Measurements from ENCODE around the gene ZGPAT.
"Not testable (repeated sequence)": the region's sequence is repeated elsewhere in the genome, so short reads cannot be mapped to it uniquely, and the experiment has no call there.

Gene ZGPAT, protein sequence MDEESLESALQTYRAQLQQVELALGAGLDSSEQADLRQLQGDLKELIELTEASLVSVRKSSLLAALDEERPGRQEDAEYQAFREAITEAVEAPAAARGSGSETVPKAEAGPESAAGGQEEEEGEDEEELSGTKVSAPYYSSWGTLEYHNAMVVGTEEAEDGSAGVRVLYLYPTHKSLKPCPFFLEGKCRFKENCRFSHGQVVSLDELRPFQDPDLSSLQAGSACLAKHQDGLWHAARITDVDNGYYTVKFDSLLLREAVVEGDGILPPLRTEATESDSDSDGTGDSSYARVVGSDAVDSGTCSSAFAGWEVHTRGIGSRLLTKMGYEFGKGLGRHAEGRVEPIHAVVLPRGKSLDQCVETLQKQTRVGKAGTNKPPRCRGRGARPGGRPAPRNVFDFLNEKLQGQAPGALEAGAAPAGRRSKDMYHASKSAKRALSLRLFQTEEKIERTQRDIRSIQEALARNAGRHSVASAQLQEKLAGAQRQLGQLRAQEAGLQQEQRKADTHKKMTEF

DNA sequence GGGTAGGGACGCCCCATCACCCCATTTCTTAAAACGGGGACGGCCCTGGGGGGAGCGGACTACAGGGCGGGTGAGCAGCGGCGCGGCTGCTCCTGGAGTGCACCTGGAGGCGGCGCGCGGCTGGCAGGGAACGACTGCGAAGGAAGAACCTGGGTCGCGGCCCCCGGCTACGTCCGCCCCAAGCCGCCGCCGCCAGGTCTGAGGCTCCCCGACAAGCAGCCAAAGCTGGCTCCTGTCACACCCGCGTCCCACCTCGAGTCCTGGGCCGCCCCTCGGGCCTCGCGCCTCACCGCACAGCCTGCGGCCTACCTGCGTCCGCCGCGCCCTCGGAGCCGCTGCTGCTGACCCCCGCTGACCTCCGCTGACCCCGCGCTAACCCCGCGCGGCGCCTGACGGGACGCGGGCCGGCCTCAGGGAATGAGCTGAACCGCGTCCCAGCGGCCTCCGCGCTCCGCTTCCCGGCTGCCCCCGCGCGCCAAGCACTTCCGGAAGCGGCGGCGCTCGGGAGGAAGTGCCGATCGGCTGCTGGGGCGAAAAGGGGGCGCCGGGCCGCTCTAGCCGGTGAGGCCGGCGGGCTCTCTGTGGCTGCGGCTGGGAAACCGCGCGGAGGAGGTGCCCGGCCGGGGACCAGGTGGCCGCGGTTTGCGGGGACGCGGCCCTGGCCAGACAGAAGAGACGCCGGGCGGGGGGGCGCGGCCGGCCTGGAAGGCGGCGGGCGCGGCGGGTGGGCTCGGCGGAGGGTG lies at the start of gene ZGPAT, which contains the start of gene ARFRP1:
Gene ZGPAT, plus strand, starts transcription at position 482 of the 743 bp plus-strand sequence. CDS start 542 bp downstream, outside the sequence.
Gene ARFRP1, minus strand, starts transcription at position 419 of the 743 bp plus-strand sequence. CDS start 885 bp downstream, outside the sequence.
- peak; percentile 93 for DNase-seq

DNA sequence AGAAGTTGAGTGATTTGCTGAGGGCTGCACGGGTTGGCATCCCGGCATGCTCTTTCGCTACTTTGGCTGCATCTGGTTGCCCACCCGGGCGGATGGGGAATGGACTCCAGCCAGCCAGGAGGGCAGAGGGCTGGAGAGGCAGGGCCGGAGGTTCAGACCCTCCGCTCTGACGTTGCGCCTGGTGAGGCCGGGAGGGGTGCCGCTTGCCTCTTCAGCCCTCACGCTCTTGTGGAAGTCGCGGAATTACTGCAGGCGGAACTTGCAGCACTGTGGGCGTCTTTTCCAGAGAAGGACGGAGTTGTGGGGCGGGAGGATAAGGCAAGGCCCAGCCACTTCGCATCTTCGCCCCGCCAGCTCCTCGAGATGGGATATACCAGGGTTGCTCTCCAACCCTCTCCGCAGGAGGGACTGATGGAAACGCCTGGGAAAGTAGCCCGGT lies 49.1 kb upstream of the ZGPAT start:
- DNase-seq = peak; percentile 18

- no peak for DNase-seq
Measured at GRCh38 chr20:63659370-63659769, 48.5 kb upstream of the ZGPAT start.

GRCh38 chr20:63660174-63660573 lies 47.7 kb upstream of the ZGPAT start:
- not testable (repeated sequence) for DNase-seq

- DNase-seq = no peak
Measured at GRCh38 chr20:63660622-63661021, 47.2 kb upstream of the ZGPAT start.

- DNase-seq = no peak
Measured at GRCh38 chr20:63661108-63661507, 46.7 kb upstream of the ZGPAT start.

DNA sequence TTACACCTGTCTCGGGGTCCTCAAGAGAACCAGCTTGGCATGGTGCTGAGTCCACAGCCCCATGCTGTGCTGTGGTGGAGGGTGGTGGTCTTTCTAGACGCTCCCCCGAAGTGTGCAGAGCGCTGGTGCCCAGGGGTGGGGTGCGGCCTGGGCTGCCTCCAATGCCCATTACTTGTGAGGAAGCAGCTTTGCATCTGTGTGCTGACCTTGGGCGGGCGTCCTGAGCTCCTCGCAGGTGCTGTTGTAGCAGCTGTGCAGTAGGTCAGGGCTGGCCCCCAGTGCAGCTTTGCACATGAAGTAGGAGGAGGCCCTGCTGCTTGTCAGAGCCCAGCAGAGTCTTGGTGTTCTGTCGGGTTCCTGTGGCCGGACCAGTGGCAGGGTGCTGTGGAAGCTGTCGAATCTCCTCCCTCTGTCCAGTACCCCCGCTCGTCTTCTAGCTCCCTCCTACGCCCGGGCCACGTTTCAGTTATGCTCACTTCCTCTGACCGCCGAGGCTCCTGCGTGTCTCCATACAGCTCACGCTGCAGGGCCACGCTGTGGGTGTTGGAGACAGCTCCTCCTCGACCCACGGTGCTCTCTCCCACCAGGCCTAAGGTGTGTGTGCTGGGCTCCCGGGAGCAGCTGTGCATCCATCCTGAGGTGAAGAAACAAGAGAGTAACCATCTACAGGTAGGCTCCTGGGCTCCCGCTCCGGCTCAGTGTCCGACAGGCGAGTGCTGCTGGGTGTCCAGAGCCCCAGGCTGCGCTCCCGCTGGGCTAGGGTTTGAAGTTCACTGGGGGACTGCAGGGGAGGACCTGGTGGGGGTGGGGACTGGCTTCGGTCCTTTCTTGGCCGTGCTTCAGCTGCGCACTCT lies 45.7 kb upstream of the ZGPAT start:
- no peak for DNase-seq

DNA sequence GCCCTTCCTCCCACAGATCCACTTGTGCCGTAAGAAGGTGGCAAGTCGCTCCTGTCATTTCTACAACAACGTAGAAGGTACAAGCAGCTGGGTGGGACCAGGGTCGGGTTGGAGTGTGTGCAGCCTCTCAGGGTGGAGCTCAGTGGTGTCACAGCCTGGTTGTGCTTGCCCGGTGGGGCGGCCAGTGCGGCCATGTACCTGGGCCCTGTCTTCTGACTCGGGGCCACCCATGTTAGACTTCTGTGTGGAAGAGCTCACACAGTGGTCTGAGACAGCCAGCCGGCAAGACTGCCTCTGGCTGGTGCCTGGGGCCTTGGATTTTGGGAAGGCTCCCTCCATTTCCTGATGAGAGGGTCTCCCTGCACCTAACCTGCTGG lies 45.0 kb upstream of the ZGPAT start:
- no peak for DNase-seq

DNA sequence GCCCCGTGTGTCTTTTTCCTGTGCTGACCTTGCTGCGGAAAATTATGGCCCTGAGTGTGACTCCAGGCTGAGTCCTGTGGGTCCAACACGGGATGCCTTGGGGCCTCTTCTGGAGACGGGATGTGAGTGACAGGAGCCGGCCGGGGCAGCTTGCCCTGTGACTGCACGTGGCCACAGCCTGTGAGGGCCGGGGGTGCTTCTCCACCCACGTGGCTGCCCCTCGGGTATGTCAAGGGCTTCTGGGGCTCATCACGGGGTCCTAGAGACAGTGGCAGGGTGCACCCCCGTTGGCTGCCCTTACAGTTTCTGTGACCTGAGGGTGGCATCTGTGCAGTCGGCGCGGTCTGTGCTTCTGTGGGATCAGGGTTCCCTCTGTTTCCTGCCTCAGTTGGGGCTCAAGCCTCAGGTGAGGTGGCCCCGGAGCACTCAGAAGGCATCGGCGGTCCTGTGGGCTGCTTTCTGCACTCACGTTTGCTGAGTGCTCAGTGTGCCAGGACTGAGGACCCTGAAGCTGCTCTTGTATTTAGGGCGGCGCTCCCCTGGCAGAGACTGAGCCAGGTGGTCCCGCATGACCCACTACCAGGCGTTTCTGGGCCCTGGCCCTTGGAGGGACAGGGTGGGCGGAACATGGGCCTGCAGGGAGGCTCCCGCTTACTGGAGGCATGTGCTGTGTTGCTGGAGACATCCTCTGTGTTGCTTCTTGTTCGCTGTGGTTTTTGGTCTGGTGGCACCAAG lies 44.3 kb upstream of the ZGPAT start:
- no peak for DNase-seq

- DNase-seq = no peak
Measured at GRCh38 chr20:63664143-63664851, 43.5 kb upstream of the ZGPAT start.

DNA sequence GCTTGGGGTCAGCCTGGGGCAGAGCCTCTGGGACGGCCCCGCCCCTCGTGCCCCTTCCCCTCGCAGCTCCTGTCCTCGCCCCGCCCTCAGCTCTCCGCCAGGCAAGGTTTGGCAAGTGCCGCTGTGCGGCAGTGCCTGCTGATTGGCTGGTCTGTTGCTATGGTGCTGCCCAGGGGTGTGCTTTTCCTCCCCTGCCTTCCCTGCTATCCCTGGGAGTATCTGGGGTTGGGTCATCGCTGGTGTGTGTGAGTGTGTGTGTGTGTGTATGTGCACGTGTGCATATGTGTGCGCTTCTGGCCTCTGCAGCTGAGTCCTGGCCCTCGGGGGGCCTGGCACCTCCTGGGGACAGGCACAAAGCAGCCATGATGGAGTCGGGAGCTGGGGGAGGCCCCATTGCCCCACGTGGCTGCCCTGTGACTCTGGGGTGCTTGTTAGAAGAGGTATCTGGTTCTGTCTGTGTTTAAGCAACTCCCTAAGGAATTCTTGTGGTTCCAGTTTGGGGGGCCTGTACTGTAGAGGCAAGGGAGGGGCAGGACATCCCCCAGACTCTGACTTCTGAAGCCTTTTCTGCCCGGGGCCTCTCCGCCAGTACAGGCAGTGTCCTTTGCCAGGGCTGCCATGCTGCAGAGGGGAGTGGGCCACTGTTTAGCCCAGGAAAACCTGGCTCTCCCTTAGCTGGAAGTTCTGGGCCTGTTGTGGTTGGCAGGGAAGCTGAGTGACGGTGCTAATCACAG lies 42.8 kb upstream of the ZGPAT start:
- DNase-seq = no peak

DNA sequence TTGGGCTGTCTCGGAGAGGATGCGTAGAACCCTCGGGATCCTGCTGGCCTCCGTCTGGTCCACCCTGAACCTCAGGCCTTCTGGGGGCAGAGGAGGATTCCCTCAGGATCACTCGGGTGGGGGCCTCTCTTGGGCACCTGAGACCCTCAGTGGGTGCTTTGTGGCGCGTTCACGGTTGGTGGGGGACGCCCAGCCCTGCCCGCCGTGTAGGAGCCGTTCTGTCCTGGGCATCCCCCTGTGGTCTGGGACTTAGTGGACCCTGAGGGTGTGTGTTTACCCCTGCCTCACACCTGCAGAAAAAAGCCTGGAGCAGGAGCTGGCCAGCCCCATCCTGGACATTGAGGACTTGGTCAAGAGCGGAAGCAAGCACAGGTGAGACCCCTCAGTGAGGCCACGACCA lies 42.1 kb upstream of the ZGPAT start:
- DNase-seq = no peak

DNA sequence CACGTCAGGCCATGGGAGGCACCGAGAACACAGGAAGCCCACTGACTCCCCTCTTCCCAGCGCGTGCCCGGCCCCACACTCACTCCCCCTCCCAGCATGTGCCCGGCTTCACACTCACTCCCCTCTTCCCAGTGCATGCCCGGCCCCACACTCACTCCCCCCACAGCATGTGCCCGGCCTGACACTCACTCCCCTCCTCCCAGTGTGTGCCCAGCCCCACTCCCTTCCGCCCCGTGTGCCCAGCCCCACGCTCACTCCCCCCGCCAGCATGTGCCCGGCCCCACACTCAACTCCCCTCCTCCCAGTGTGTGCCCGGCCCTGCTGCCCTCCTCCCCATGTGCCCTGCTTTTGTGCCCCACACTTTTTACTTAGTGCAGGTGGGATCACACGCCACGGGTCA lies 40.0 kb upstream of the ZGPAT start:
- DNase-seq = no peak

DNA sequence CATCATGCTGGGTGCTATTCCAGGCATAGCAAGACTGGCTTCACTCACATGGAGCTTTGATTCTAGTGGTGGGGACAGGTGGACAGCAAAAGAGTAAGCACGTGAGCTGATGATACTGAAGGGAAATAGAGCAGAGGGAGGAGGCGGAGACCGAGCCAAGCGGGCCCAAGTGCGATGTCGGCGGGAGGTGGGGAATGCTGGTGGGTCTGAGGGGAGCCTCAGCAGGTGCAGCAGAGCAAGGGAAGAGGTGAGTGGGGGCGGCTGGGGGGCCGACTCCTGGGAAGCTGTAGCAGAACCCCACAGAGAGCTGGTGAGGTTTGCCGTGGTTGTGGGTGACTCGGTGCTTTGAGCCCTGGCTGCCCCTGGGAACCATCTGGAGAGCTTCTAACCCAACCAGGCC lies 39.5 kb upstream of the ZGPAT start:
- DNase-seq = no peak

DNA sequence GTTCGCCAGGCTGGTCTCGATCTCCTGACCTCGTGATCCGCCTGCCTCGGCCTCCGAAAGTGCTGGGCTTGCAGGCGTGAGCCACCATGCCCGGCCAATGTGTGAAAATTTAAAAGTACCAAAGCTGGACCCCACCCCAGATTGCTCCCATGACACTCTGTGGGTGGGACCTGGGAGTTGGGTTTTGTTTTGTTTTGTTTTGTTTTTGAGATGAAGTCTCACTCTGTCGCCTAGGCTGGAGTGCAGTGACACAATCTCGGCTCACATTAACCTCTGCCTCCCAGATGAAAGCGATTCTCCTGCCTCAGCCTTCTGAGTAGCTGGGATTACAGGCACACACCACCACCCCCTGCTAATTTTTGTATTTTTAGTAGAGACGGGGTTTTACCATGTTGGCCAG lies 36.1 kb upstream of the ZGPAT start:
- not testable (repeated sequence) for DNase-seq

DNA sequence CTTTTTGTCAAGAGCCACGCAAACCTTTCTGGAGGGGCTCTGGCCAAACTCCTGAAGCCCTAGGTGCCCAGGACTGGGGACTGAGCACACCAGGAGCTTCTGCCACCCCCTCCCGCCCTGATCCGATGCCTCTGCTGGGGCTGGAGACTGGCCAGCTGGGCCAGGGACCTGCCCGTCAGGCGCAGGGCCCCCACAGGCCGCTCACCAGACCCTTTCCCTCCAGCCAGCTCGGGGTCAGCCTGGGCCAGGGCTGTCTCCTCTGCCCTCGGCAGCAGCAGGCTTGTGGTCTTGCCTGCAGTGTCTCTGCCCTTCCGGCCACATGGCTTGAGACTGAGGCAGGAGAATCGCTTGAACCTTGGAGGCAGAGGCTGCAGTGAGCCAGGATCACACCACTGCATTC lies 35.2 kb upstream of the ZGPAT start:
- DNase-seq = no peak

DNA sequence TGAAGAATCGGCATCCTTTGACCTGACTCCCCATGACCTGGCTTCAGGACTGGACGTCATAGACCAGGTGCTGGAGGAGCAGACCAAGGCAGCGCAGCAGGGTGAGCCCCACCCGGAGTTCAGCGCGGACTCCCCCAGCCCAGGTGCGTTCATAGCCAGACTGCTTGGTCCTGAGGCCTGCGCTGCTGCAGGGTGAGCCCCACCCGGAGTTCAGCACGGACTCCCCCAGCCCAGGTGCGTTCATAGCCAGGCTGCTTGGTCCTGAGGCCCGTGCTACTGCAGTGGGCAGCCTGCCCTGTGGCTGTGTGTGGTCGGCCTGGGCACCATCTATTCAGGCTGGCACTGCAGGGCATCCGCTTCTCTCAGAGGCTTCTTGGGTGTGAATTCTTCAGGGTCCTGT lies 33.9 kb upstream of the ZGPAT start:
- DNase-seq = no peak

DNA sequence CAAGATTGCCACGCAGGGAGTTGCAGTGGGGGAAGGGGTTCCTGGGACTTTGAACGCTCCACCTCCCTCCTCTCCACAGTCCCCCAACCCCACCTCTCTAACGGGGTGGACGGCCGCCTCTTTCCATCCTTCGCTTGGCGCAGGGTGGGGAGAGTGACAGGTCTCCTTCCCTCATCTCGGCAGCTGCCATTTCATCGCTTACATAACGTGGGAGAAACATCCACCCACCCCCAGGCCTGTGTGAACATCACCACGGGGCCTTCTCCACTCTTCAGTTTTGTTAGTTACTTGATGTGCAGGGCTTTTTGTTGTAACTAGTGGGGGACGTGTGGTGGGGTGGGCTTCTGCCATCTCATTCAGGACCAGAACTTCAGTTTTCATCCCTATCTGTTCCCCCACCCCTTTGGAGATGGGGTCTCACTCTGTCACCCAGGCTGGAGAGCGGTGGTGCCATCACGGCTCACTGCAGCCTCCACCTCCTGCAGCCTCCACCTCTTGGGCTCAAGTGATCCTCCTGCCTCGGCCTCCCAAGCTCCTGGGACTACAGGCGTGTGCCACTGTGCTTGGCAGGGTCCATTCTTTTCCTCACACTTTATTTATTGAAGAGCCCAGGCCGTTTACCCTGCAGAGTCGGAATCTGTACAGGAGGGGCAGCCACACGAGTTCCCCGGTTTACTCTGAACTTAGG lies 32.0 kb upstream of the ZGPAT start:
- no peak for DNase-seq

DNA sequence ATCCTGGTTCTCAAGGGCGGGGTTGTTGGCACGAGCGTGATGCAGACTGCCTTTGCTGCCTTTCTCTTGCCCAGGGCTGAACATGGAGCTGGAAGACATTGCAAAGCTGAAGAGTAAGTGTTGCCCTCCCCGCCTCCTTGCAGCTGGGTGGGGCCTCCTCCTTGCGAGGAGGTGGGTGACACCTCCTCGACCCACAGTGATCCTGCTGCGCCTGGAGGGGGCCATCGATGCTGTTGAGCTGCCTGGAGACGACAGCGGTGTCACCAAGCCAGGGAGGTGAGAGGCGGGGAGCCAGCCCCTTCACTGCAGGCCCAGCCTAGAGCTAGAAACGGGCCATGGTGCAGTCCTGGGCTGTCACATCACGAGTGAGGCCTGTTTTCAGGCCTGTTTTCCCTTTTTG lies 29.8 kb upstream of the ZGPAT start:
- no peak for DNase-seq

Measured in RPMI8226 (cell line).